Activated T-cell treated with anti-CD3 and anti-CD28 coated beads, Interleukin-2, amount 50 U/mL, for 72 hours (primary cell): Measurements from ENCODE around the gene KISS1. TPM values are rescaled to one million over a fixed set of nuclear protein-coding genes. Genes with fewer than 3 reads are reported as not detected.
"Not testable (repeated sequence)": the region's sequence is repeated elsewhere in the genome, so short reads cannot be mapped to it uniquely, and the experiment has no call there.

Source experiments
- ATAC-seq, 2 donors: fragments of 150-1000 bp; cut with Tn5 transposase; replicated peaks in 1 of 2; 2 replicates each; pipeline ENCODE4 v1.10.0; 2021; ENCODE audit warnings: moderate library complexity in 2 of 2, mild to moderate bottlenecking in 1 of 2
- DNase-seq, 2 donors: peaks; one replicate each; pipeline ENCODE4 v3.0.0; 2021 to 2022; ENCODE audit warnings: mixed read lengths in 1 of 2
- H3K27ac Mint-ChIP-seq: one replicate; pipeline ENCODE4 v1.8.0; 2022; ENCODE audit warnings: mild to moderate bottlenecking, moderate library complexity, mixed read lengths
- H3K27me3 Mint-ChIP-seq: one replicate; pipeline ENCODE4 v1.8.0; 2022; ENCODE audit warnings: low read depth, mixed read lengths
- H3K36me3 Mint-ChIP-seq, 2 donors: one replicate each; pipeline ENCODE4 v1.8.0; 2022; ENCODE audit warnings: mixed read lengths in 2 of 2, mild to moderate bottlenecking in 1 of 2; ENCODE audit not compliant: insufficient read depth in 2 of 2
- H3K4me1 Mint-ChIP-seq: one replicate; pipeline ENCODE4 v1.8.0; 2022; ENCODE audit warnings: low read depth, mixed read lengths
- H3K4me3 Mint-ChIP-seq, 2 donors: one replicate each; pipeline ENCODE4 v1.8.0; 2022; ENCODE audit warnings: mild to moderate bottlenecking in 2 of 2, mixed read lengths in 2 of 2, moderate library complexity in 2 of 2
- H3K9me3 Mint-ChIP-seq, 2 donors: one replicate each; pipeline ENCODE4 v1.8.0; 2022; ENCODE audit warnings: mixed read lengths in 2 of 2
- total RNA-seq, 2 donors: library from RNA; stranded (reverse); gene quantifications; one replicate each; pipeline ENCODE4 v1.2.3, GENCODE V29; 2022

The KISS1 gene
- total RNA-seq, result not detected

GRCh38 chr1:204196068-204196795 is at the start of gene KISS1:
TSS of gene KISS1 (minus strand) at chr1:204196491. CDS start at chr1:204192876, 3,615 bp downstream.
- peaks cover 16% of the 10 kb centered on the region for H3K27me3 Mint-ChIP-seq
- ATAC-seq (no peak), DNase-seq (no peak)
- H3K27ac Mint-ChIP-seq, result no peak within 1 kb of the TSS
- H3K4me3 Mint-ChIP-seq, result no peak within 1 kb of the TSS
- peaks cover 4 to 5% of the 10 kb centered on the region in 2 donors for H3K9me3 Mint-ChIP-seq
- H3K4me1 Mint-ChIP-seq, result peaks cover 6% of the 10 kb centered on the region
- no peaks in the 10 kb centered on the region for H3K36me3 Mint-ChIP-seq

- H3K27me3 Mint-ChIP-seq, result no peaks in the 10 kb centered on the region
- H3K9me3 Mint-ChIP-seq, result no peaks in the 10 kb centered on the region
- H3K4me1 Mint-ChIP-seq, result no peaks in the 10 kb centered on the region
- H3K4me3 Mint-ChIP-seq, result no peak overlapping the region
- H3K36me3 Mint-ChIP-seq, result no peaks in the 10 kb centered on the region
- DNase-seq, result no peak
- no peak for ATAC-seq
- H3K27ac Mint-ChIP-seq, result no peak overlapping the region
These were observed 46.6 kb upstream of the KISS1 start for GRCh38 chr1:204242920-204243319.

- no peak overlapping the region for H3K27ac Mint-ChIP-seq
- H3K9me3 Mint-ChIP-seq, result no peaks in the 10 kb centered on the region
- H3K36me3 Mint-ChIP-seq, result no peaks in the 10 kb centered on the region
- ATAC-seq, result no peak
- H3K27me3 Mint-ChIP-seq, result no peaks in the 10 kb centered on the region
- DNase-seq, result no peak
- no peak overlapping the region for H3K4me3 Mint-ChIP-seq
- no peaks in the 10 kb centered on the region for H3K4me1 Mint-ChIP-seq
These were observed 45.6 kb upstream of the KISS1 start for GRCh38 chr1:204241914-204242313.

- H3K36me3 Mint-ChIP-seq, result no peaks in the 10 kb centered on the region
- H3K27ac Mint-ChIP-seq, result no peak overlapping the region
- H3K27me3 Mint-ChIP-seq, result no peaks in the 10 kb centered on the region
- no peak for DNase-seq
- no peaks in the 10 kb centered on the region for H3K4me1 Mint-ChIP-seq
- no peaks in the 10 kb centered on the region for H3K9me3 Mint-ChIP-seq
- ATAC-seq, result no peak
- H3K4me3 Mint-ChIP-seq, result no peak overlapping the region
These were observed 44.8 kb upstream of the KISS1 start for GRCh38 chr1:204241050-204241449.

GRCh38 chr1:204240233-204240632 is 43.9 kb upstream of the KISS1 start:
- H3K27me3 Mint-ChIP-seq, result no peaks in the 10 kb centered on the region

GRCh38 chr1:204239401-204239800 is 43.1 kb upstream of the KISS1 start:
- not testable (repeated sequence) for ATAC-seq, H3K36me3 Mint-ChIP-seq, DNase-seq, H3K9me3 Mint-ChIP-seq, H3K4me3 Mint-ChIP-seq, H3K27ac Mint-ChIP-seq, H3K27me3 Mint-ChIP-seq, H3K4me1 Mint-ChIP-seq

More at GRCh38 chr1:204240233-204240632, 43.9 kb upstream of the KISS1 start:
- no peak for ATAC-seq
- no peak for DNase-seq
- no peak overlapping the region for H3K27ac Mint-ChIP-seq
- H3K36me3 Mint-ChIP-seq, result no peaks in the 10 kb centered on the region
- no peaks in the 10 kb centered on the region for H3K4me1 Mint-ChIP-seq
- H3K4me3 Mint-ChIP-seq, result no peak overlapping the region
- no peaks in the 10 kb centered on the region for H3K9me3 Mint-ChIP-seq

GRCh38 chr1:204238520-204238919 is 42.2 kb upstream of the KISS1 start:
- H3K27ac Mint-ChIP-seq, H3K4me1 Mint-ChIP-seq, H3K9me3 Mint-ChIP-seq, H3K4me3 Mint-ChIP-seq, H3K27me3 Mint-ChIP-seq, H3K36me3 Mint-ChIP-seq, DNase-seq, ATAC-seq: not testable (repeated sequence)

- not testable (repeated sequence) for ATAC-seq
These were observed 41.2 kb upstream of the KISS1 start for GRCh38 chr1:204237515-204237914.

GRCh38 chr1:204232526-204232925 is 36.2 kb upstream of the KISS1 start:
- Mint-ChIP-seq H3K4me1 (no peaks in the 10 kb centered on the region), H3K4me3 (no peak overlapping the region), H3K27me3 (no peaks in the 10 kb centered on the region), H3K36me3 (no peaks in the 10 kb centered on the region), H3K27ac (no peak overlapping the region), H3K9me3 (no peaks in the 10 kb centered on the region)
- DNase-seq, result no peak
- ATAC-seq, result no peak

More at GRCh38 chr1:204237515-204237914, 41.2 kb upstream of the KISS1 start:
- not testable (repeated sequence) for H3K9me3 Mint-ChIP-seq, H3K4me1 Mint-ChIP-seq, DNase-seq, H3K27ac Mint-ChIP-seq, H3K27me3 Mint-ChIP-seq, H3K36me3 Mint-ChIP-seq, H3K4me3 Mint-ChIP-seq

GRCh38 chr1:204230211-204230610 is 33.9 kb upstream of the KISS1 start:
- ATAC-seq, result no peak
- Mint-ChIP-seq H3K4me1 (no peaks in the 10 kb centered on the region), H3K9me3 (no peaks in the 10 kb centered on the region), H3K27ac (no peak overlapping the region), H3K27me3 (no peaks in the 10 kb centered on the region), H3K4me3 (no peak overlapping the region), H3K36me3 (no peaks in the 10 kb centered on the region)
- DNase-seq, result no peak

GRCh38 chr1:204228896-204229295 is 32.6 kb upstream of the KISS1 start:
- Mint-ChIP-seq H3K36me3 (no peaks in the 10 kb centered on the region), H3K27me3 (no peaks in the 10 kb centered on the region), H3K4me1 (no peaks in the 10 kb centered on the region), H3K9me3 (no peaks in the 10 kb centered on the region), H3K4me3 (no peak overlapping the region), H3K27ac (no peak overlapping the region)
- ATAC-seq, result no peak
- DNase-seq, result no peak

- ATAC-seq (no peak), DNase-seq (no peak)
- Mint-ChIP-seq H3K9me3 (no peaks in the 10 kb centered on the region), H3K27me3 (no peaks in the 10 kb centered on the region), H3K27ac (no peak overlapping the region), H3K36me3 (no peaks in the 10 kb centered on the region), H3K4me3 (no peak overlapping the region), H3K4me1 (no peaks in the 10 kb centered on the region)
These were observed 31.9 kb upstream of the KISS1 start for GRCh38 chr1:204227996-204228785.

GRCh38 chr1:204227351-204227750 is 31.1 kb upstream of the KISS1 start:
- DNase-seq (no peak), ATAC-seq (no peak)
- H3K4me1 Mint-ChIP-seq, result no peaks in the 10 kb centered on the region
- H3K27ac Mint-ChIP-seq, result no peak overlapping the region
- no peaks in the 10 kb centered on the region for H3K9me3 Mint-ChIP-seq
- H3K4me3 Mint-ChIP-seq, result no peak overlapping the region
- H3K36me3 Mint-ChIP-seq, result no peaks in the 10 kb centered on the region
- H3K27me3 Mint-ChIP-seq, result no peaks in the 10 kb centered on the region
